ENCODE data around the gene SDF2L1. TPM values are rescaled to one million over a fixed set of nuclear protein-coding genes. Genes with fewer than 3 reads are reported as not detected.

The SDF2L1 gene
- total and polyA plus RNA-seq, 2 of the 13 experiments (the other 11 are each of a cell fraction or from before 2014, with no cell fraction given): 18.0 to 57.4 TPM

- Histone ChIP-seq H3K27me3 (ENCODE audit: control insufficient read depth in 1 of 2, insufficient read depth in 2 of 2, low read length in 2 of 2) (peaks cover 0 to 4% of the 10 kb centered on the region in 2 experiments; a peak in 2 of 5 replicates), H2AFZ (ENCODE audit: low read length) (no peak overlapping the region), H3K9me3 (ENCODE audit: low read length) (no peaks in the 10 kb centered on the region), H4K20me1 (ENCODE audit: insufficient read depth, low read length) (no peaks in the 10 kb centered on the region), H3K4me2 (ENCODE audit: low read depth, low read length) (0 out of 2 replicates have a peak overlapping the region, but pooled peaks have one; percentile 18), H3K79me2 (ENCODE audit: insufficient read depth, low read length) (peaks cover 16% of the 10 kb centered on the region), H3K27ac (ENCODE audit: extremely low read length, insufficient read depth, low read length) (no peak overlapping the region), H3K36me3 (replicated peaks in 1 of 2; ENCODE audit: control insufficient read depth in 1 of 2, insufficient read depth in 2 of 2, low read length in 2 of 2) (peaks cover 2 to 7% of the 10 kb centered on the region in 2 experiments; a peak in 2 of 5 replicates), H3K4me3 (replicated peaks in 1 of 3; ENCODE audit: insufficient read depth in 1 of 3, low read depth in 2 of 3, low read length in 3 of 3) (no peak overlapping the region), H3K9ac (ENCODE audit: insufficient read depth, low read depth, low read length) (no peak overlapping the region), H3K4me1 (ENCODE audit: insufficient read depth, low read length) (peaks cover 60% of the 10 kb centered on the region)
- in situ Hi-C loops (cut with HindIII; ENCODE audit: extremely low pct_ligation_motif_present, low pct_unique_long_range_greater_than_20kb) (no loop called here), intact Hi-C loops (cut with micrococcal nuclease; ENCODE audit: unreplicated experiment) (no loop called here)
- TF ChIP-seq, protein P1, sequence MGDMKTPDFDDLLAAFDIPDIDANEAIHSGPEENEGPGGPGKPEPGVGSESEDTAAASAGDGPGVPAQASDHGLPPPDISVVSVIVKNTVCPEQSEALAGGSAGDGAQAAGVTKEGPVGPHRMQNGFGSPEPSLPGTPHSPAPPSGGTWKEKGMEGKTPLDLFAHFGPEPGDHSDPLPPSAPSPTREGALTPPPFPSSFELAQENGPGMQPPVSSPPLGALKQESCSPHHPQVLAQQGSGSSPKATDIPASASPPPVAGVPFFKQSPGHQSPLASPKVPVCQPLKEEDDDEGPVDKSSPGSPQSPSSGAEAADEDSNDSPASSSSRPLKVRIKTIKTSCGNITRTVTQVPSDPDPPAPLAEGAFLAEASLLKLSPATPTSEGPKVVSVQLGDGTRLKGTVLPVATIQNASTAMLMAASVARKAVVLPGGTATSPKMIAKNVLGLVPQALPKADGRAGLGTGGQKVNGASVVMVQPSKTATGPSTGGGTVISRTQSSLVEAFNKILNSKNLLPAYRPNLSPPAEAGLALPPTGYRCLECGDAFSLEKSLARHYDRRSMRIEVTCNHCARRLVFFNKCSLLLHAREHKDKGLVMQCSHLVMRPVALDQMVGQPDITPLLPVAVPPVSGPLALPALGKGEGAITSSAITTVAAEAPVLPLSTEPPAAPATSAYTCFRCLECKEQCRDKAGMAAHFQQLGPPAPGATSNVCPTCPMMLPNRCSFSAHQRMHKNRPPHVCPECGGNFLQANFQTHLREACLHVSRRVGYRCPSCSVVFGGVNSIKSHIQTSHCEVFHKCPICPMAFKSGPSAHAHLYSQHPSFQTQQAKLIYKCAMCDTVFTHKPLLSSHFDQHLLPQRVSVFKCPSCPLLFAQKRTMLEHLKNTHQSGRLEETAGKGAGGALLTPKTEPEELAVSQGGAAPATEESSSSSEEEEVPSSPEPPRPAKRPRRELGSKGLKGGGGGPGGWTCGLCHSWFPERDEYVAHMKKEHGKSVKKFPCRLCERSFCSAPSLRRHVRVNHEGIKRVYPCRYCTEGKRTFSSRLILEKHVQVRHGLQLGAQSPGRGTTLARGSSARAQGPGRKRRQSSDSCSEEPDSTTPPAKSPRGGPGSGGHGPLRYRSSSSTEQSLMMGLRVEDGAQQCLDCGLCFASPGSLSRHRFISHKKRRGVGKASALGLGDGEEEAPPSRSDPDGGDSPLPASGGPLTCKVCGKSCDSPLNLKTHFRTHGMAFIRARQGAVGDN (CRISPR knock-in tag; IDR thresholded peaks at IDR 0.05): peak; percentile 4; the same call in 1 of the 2 replicates
- TF ChIP-seq PAX8 (CRISPR knock-in tag; IDR thresholded peaks at IDR 0.05; ENCODE audit: borderline replicate concordance) (no peak), ZBTB38 (CRISPR knock-in tag; IDR thresholded peaks at IDR 0.05) (peak; percentile 5; the same call in 1 of the 2 replicates)
- CTCF ChIA-PET (ENCODE audit: low intra/inter-chr PET ratio, low total read pairs): no interaction called here
- no peak for ATAC-seq
- WGBS (ENCODE audit: low lambda C conversion rate): 96% methylated on average over 6 of the region's 18 CpGs
- DNase-seq (ENCODE audit: low spot score): no peak
- BruUV-seq (replicated peaks): no TSS peak
- POLR2A ChIA-PET: interaction anchor here (0.9 to 2.1 kb wide), 3 partner anchors 9 to 33 kb away, joined by 4 to 34 read pairs (median 9); partner anchors contain the start of genes PPIL2 and SDF2L1
- no peak for FAIRE-seq
Measured at GRCh38 chr22:21632931-21633330, 9.2 kb upstream of the SDF2L1 start.
